ENCODE measurements around the gene IMMP2L.

Gene IMMP2L

GRCh38 chr7:110625294-110625693 is 937.0 kb downstream of the IMMP2L start:
- no peak for DNase-seq (ENCODE audit: low spot score)

- no peak for DNase-seq (ENCODE audit: low spot score)
Observed at GRCh38 chr7:110623436-110623835, 938.9 kb downstream of the IMMP2L start.

- DNase-seq (ENCODE audit: low spot score) = no peak
Observed at GRCh38 chr7:110621289-110621688, 941.0 kb downstream of the IMMP2L start.

- no peak for DNase-seq (ENCODE audit: low spot score)
Observed at GRCh38 chr7:110620110-110620735, 942.1 kb downstream of the IMMP2L start.
